GM19328 (cell line): ENCODE measurements around the gene TRRAP.

ENCODE experiments used
- ATAC-seq: cut with Tn5 transposase; IDR thresholded peaks from one replicate; pipeline ENCODE4 v1.9.1; 2021; ENCODE audit warnings: mild to moderate bottlenecking, moderate library complexity; ENCODE audit not compliant: unreplicated experiment

The TRRAP gene

GRCh38 chr7:98887038-98887437 lies 8.7 kb downstream of the TRRAP start:
- ATAC-seq = no peak

GRCh38 chr7:98892609-98893008 lies 14.3 kb downstream of the TRRAP start:
- no peak for ATAC-seq

- ATAC-seq = no peak
These were observed 21.5 kb downstream of the TRRAP start for GRCh38 chr7:98899816-98900215.

- no peak for ATAC-seq
These were observed 22.5 kb downstream of the TRRAP start for GRCh38 chr7:98900815-98901214.

- no peak for ATAC-seq
These were observed 24.2 kb downstream of the TRRAP start for GRCh38 chr7:98902523-98902922.

GRCh38 chr7:98903246-98903645 lies 24.9 kb downstream of the TRRAP start:
- no peak for ATAC-seq

GRCh38 chr7:98907570-98907969 lies 29.2 kb downstream of the TRRAP start:
- ATAC-seq = no peak

GRCh38 chr7:98908585-98908984 lies 30.3 kb downstream of the TRRAP start:
- ATAC-seq = no peak

- ATAC-seq = no peak
These were observed 31.2 kb downstream of the TRRAP start for GRCh38 chr7:98909487-98909886.

GRCh38 chr7:98910427-98910826 lies 32.1 kb downstream of the TRRAP start:
- ATAC-seq = no peak

GRCh38 chr7:98911916-98912315 lies 33.6 kb downstream of the TRRAP start:
- ATAC-seq = no peak

- ATAC-seq = no peak
These were observed 34.7 kb downstream of the TRRAP start for GRCh38 chr7:98913026-98913425.

GRCh38 chr7:98913612-98914011 lies 35.3 kb downstream of the TRRAP start:
- no peak for ATAC-seq

GRCh38 chr7:98917331-98917730 lies 39.0 kb downstream of the TRRAP start:
- no peak for ATAC-seq

- no peak for ATAC-seq
These were observed 43.5 kb downstream of the TRRAP start for GRCh38 chr7:98921608-98922372.

- ATAC-seq = no peak
These were observed 44.3 kb downstream of the TRRAP start for GRCh38 chr7:98922392-98923187.

GRCh38 chr7:98923512-98923911 lies 45.2 kb downstream of the TRRAP start:
- ATAC-seq = no peak

GRCh38 chr7:98927125-98927524 lies 48.8 kb downstream of the TRRAP start:
- ATAC-seq = no peak

GRCh38 chr7:98930464-98930863 lies 52.1 kb downstream of the TRRAP start:
- ATAC-seq = no peak

- no peak for ATAC-seq
These were observed 52.6 kb downstream of the TRRAP start for GRCh38 chr7:98930921-98931320.

- ATAC-seq = no peak
These were observed 55.0 kb downstream of the TRRAP start for GRCh38 chr7:98933321-98933720.

GRCh38 chr7:98934267-98934666 lies 55.9 kb downstream of the TRRAP start:
- no peak for ATAC-seq
